Esophagus muscularis mucosa (tissue), 4 donors: ENCODE measurements around the gene AKR1C2. TPM values are rescaled to one million over a fixed set of nuclear protein-coding genes. Genes with fewer than 3 reads are reported as not detected.
"Not testable (repeated sequence)": the region's sequence is repeated elsewhere in the genome, so short reads cannot be mapped to it uniquely, and the experiment has no call there.

ENCODE experiments used
- DNase-seq: peaks from one replicate; pipeline ENCODE4 v3.0.0-alpha.2; 2017; ENCODE audit errors: extremely low spot score
- H3K27ac ChIP-seq, 4 donors: fragments of 200-600 bp; sonication (generic); replicated peaks in 1 of 4; 1 replicate in 3 of 4; 2 replicates in 1 of 4; pipeline ENCODE4 v1.5.1; 2016 to 2019; ENCODE audit warnings: mild to moderate bottlenecking in 1 of 4
- H3K27me3 ChIP-seq, 4 donors: fragments of 200-600 bp; sonication (generic); one replicate each; pipeline versions ENCODE4 v1.5.1 to v1.6.0; 2016 to 2019
- H3K36me3 ChIP-seq, 4 donors: fragments of 200-600 bp; sonication (generic); one replicate each; pipeline ENCODE4 v1.5.1; 2016 to 2019
- H3K4me1 ChIP-seq, 4 donors: fragments of 200-600 bp; sonication (generic); one replicate each; pipeline ENCODE4 v1.5.1; 2016 to 2019
- H3K4me3 ChIP-seq, 4 donors: fragments of 200-600 bp; sonication (generic); 1 replicate in 2 of 4; 2 replicates in 2 of 4; pipeline ENCODE4 v1.5.1; 2016 to 2019; ENCODE audit warnings: mild to moderate bottlenecking in 4 of 4, moderate library complexity in 1 of 4
- H3K9me3 ChIP-seq, 4 donors: fragments of 200-600 bp; sonication (generic); 1 replicate in 3 of 4; 2 replicates in 1 of 4; pipeline ENCODE4 v1.5.1; 2016 to 2019
- CTCF ChIP-seq, 3 experiments: fragments of 200-600 bp in 2 of 3; fragments of 450-650 bp in 1 of 3; sonication (generic) in 2 of 3; IDR thresholded peaks; one replicate each; pipeline ENCODE4 v1.5.1; 2017 to 2019; ENCODE audit warnings: antibody characterized with exemption in 3 of 3, mild to moderate bottlenecking in 2 of 3, moderate library complexity in 1 of 3
- EP300 ChIP-seq: sonication (generic); formaldehyde crosslinking; IDR thresholded peaks from one replicate; pipeline ENCODE4 v1.6.1; 2017; ENCODE audit warnings: antibody characterized with exemption
- POLR2A ChIP-seq: fragments of 450-650 bp; IDR thresholded peaks from one replicate; pipeline ENCODE4 v1.6.1; 2017; ENCODE audit warnings: antibody characterized with exemption, moderate library complexity, mild to moderate bottlenecking, low read depth
- POLR2AphosphoS5 ChIP-seq, 2 donors: sonication (generic); formaldehyde crosslinking; IDR thresholded peaks; one replicate each; pipeline ENCODE4 v1.6.1; 2017; ENCODE audit warnings: antibody characterized with exemption in 2 of 2
- WGBS: methylation state at CpG from one replicate; pipeline ENCODE4 v1.1.5; 2018; 5-methylcytosine and 5-hydroxymethylcytosine counted together
- intact Hi-C: fragments of 100-400 bp; cut with DNase I; formaldehyde crosslinking; loops from one replicate; pipeline ENCODE4 v1.15.1; 2023
- total RNA-seq, 4 donors: library from RNA; depleted of rRNA; stranded (reverse); fragments of >200 nt; gene quantifications; one replicate each; pipeline versions ENCODE4 v1.1.0 to v1.2.1, GENCODE V29; 2016

Gene AKR1C2
- total RNA-seq, 4 donors from 2014 or later, result 7.9 to 12.7 (median 9.6) TPM

- Histone ChIP-seq H3K9me3 (no peaks in the 10 kb centered on the region), H3K27me3 (no peaks in the 10 kb centered on the region), H3K4me1 (peaks cover 18 to 38% (median 27%) of the 10 kb centered on the region in 4 donors), H3K36me3 (peaks cover 0 to 14% (median 4%) of the 10 kb centered on the region in 4 donors), H3K4me3 (no peak overlapping the region), H3K27ac (peak overlapping the region; percentile 27 to 60 (median 47))
- WGBS, result 56% methylated on average over 13 of the region's 14 CpGs
- DNase-seq, result no peak
- intact Hi-C loops, result loop anchor here (5.0 kb wide), 1 partner anchor 135 kb away; no protein-coding TSS in a partner anchor
- TF ChIP-seq POLR2A, result no peak
- TF ChIP-seq EP300, result no peak
- peak; percentile 37 to 55 (median 55) for TF ChIP-seq CTCF (IDR thresholded peaks at IDR 0.05)
These were observed 21.8 kb downstream of the AKR1C2 start for GRCh38 chr10:4981722-4982471.

GRCh38 chr10:4980793-4981192 is 22.9 kb downstream of the AKR1C2 start:
- intact Hi-C loops, result loop anchor here (5.0 kb wide), 1 partner anchor 133 kb away; no protein-coding TSS in a partner anchor
- TF ChIP-seq POLR2A, result no peak
- no peak for TF ChIP-seq EP300
- H3K36me3 ChIP-seq, result peaks cover 0 to 23% (median 4%) of the 10 kb centered on the region in 4 donors
- DNase-seq, result no peak
- H3K27ac ChIP-seq, result peak overlapping the region in 1 of 4 donors; percentile 60
- peaks cover 18 to 38% (median 27%) of the 10 kb centered on the region in 4 donors for H3K4me1 ChIP-seq
- 88% methylated on average over 2 of the region's 2 CpGs for WGBS
- H3K9me3 ChIP-seq, result no peaks in the 10 kb centered on the region
- no peak overlapping the region for H3K4me3 ChIP-seq
- H3K27me3 ChIP-seq, result no peaks in the 10 kb centered on the region

GRCh38 chr10:4978870-4979269 is 24.8 kb downstream of the AKR1C2 start:
- no peak overlapping the region for H3K4me3 ChIP-seq
- H3K9me3 ChIP-seq, result no peaks in the 10 kb centered on the region
- H3K27ac ChIP-seq, result no peak overlapping the region
- intact Hi-C loops, result no loop called here
- peaks cover 0 to 23% (median 8%) of the 10 kb centered on the region in 4 donors for H3K36me3 ChIP-seq
- WGBS, result 96% methylated on average over 4 of the region's 4 CpGs
- no peaks in the 10 kb centered on the region for H3K27me3 ChIP-seq
- TF ChIP-seq CTCF (IDR thresholded peaks at IDR 0.05) (no peak), EP300 (no peak), POLR2AphosphoS5 (IDR thresholded peaks at IDR 0.05) (no peak), POLR2A (no peak)
- no peak for DNase-seq
- H3K4me1 ChIP-seq, result peaks cover 7 to 20% (median 13%) of the 10 kb centered on the region in 4 donors

GRCh38 chr10:4977025-4977424 is 26.6 kb downstream of the AKR1C2 start:
- Histone ChIP-seq H3K27me3 (no peaks in the 10 kb centered on the region), H3K27ac (no peak overlapping the region), H3K36me3 (peaks cover 5 to 33% (median 10%) of the 10 kb centered on the region in 4 donors), H3K4me3 (no peak overlapping the region), H3K4me1 (peaks cover 7 to 14% (median 8%) of the 10 kb centered on the region in 4 donors), H3K9me3 (no peaks in the 10 kb centered on the region)
- no peak for DNase-seq
- TF ChIP-seq POLR2AphosphoS5 (IDR thresholded peaks at IDR 0.05) (no peak), POLR2A (no peak), CTCF (IDR thresholded peaks at IDR 0.05) (no peak), EP300 (no peak)
- intact Hi-C loops, result no loop called here

- peaks cover 6 to 45% (median 15%) of the 10 kb centered on the region in 4 donors for H3K36me3 ChIP-seq
- H3K4me1 ChIP-seq, H3K27me3 ChIP-seq, H3K27ac ChIP-seq, H3K4me3 ChIP-seq, DNase-seq, intact Hi-C loops, H3K9me3 ChIP-seq: not testable (repeated sequence)
These were observed 29.3 kb downstream of the AKR1C2 start for GRCh38 chr10:4974400-4974799.

GRCh38 chr10:4973294-4973693 is 30.4 kb downstream of the AKR1C2 start:
- DNase-seq, H3K4me1 ChIP-seq, H3K9me3 ChIP-seq, H3K27ac ChIP-seq, H3K4me3 ChIP-seq, intact Hi-C loops, H3K27me3 ChIP-seq: not testable (repeated sequence)
- peaks cover 17 to 51% (median 19%) of the 10 kb centered on the region in 4 donors for H3K36me3 ChIP-seq
- no CpG with 5 or more reads among the region's 1 CpG for WGBS

GRCh38 chr10:4972369-4973142 is 31.1 kb downstream of the AKR1C2 start:
- DNase-seq, H3K27me3 ChIP-seq, H3K4me1 ChIP-seq, H3K27ac ChIP-seq, intact Hi-C loops, H3K9me3 ChIP-seq, H3K4me3 ChIP-seq: not testable (repeated sequence)
- 90% methylated on average over 5 of the region's 18 CpGs for WGBS
- peaks cover 17 to 49% (median 19%) of the 10 kb centered on the region in 4 donors for H3K36me3 ChIP-seq

- H3K9me3 ChIP-seq, DNase-seq, H3K4me3 ChIP-seq, intact Hi-C loops, H3K27ac ChIP-seq, H3K27me3 ChIP-seq: not testable (repeated sequence)
- Histone ChIP-seq H3K4me1 (peaks cover 0 to 20% (median 3%) of the 10 kb centered on the region in 4 donors), H3K36me3 (peaks cover 17 to 37% (median 19%) of the 10 kb centered on the region in 4 donors)
- 100% methylated on average over 2 of the region's 2 CpGs for WGBS
These were observed 33.3 kb downstream of the AKR1C2 start for GRCh38 chr10:4970362-4970761.

GRCh38 chr10:4969289-4969688 is 34.4 kb downstream of the AKR1C2 start:
- WGBS, result 96% methylated on average over 3 of the region's 3 CpGs
- H3K27ac ChIP-seq, intact Hi-C loops, H3K4me3 ChIP-seq, DNase-seq, H3K27me3 ChIP-seq, H3K9me3 ChIP-seq: not testable (repeated sequence)
- H3K36me3 ChIP-seq, result peaks cover 15 to 37% (median 18%) of the 10 kb centered on the region in 4 donors
- H3K4me1 ChIP-seq, result peaks cover 0 to 30% (median 8%) of the 10 kb centered on the region in 4 donors
